Large intestine (tissue), 3 donors: ENCODE measurements around the gene TEX29. TPM values are rescaled to one million over a fixed set of nuclear protein-coding genes. Genes with fewer than 3 reads are reported as not detected.

Source experiments
- DNase-seq, 2 donors: peaks; one replicate each; pipeline versions ENCODE4 v3.0.0 to v3.0.0-alpha.2; 2013
- H3K27ac ChIP-seq: one replicate; pipeline ENCODE4 v1.5.1; 2013; ENCODE audit warnings: low read length
- H3K27me3 ChIP-seq: 2 replicates; pipeline ENCODE4 v1.6.1; 2013; ENCODE audit warnings: low read length; ENCODE audit not compliant: control insufficient read depth, insufficient read depth
- H3K36me3 ChIP-seq: 2 replicates; pipeline ENCODE4 v1.6.1; 2013; ENCODE audit warnings: low read length; ENCODE audit not compliant: control insufficient read depth, insufficient read depth
- H3K4me1 ChIP-seq: one replicate; pipeline ENCODE4 v1.6.1; 2013; ENCODE audit warnings: low read length; ENCODE audit not compliant: control insufficient read depth, insufficient read depth
- H3K4me3 ChIP-seq: one replicate; pipeline ENCODE4 v1.5.1; 2013; ENCODE audit warnings: low read length
- H3K9me3 ChIP-seq: one replicate; pipeline ENCODE4 v1.6.1; 2013; ENCODE audit warnings: mild to moderate bottlenecking, low read depth, low read length, moderate library complexity; ENCODE audit not compliant: control insufficient read depth
- WGBS: methylation state at CpG from one replicate; pipeline ENCODE4 v1.1.5; 2013; ENCODE audit warnings: low lambda C conversion rate; ENCODE audit not compliant: insufficient coverage; 5-methylcytosine and 5-hydroxymethylcytosine counted together
- polyA plus RNA-seq: library from polyadenylated mRNA; unstranded; fragments of 120-200 nt; gene quantifications from one replicate; pipeline ENCODE4 v1.2.1, GENCODE V29; 2013

TEX29 gene
- polyA plus RNA-seq, 1 donor, result 0.22 TPM

DNA sequence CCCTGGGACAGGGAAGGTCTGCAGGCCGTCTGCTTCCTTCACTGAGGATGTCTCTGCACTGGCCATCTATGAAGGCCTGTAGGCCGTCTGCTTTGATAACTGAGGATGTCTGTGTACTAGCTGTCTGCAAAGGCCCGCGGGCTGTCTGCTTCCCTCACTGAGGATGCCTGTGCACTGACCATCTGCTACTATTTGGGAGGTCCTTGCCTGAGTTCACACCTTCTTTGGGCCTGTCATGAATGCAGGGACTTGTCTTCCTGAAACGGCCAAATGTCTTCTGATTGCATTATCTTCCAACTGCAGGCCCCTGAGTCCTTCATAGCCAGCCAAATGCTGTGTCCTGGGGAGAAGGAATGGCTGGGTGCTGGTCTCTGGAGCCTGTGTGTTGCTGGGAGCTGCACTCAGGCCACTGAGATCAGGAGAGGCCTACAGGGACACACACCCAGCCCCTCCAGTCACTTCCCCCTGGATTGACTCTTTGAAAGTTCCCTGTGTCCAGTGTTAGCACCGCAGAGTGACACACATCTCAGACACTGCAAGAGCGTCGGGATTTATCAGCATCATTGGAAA, 72.9 kb downstream of the TEX29 start:
- Histone ChIP-seq H3K9me3 (no peaks in the 10 kb centered on the region), H3K27ac (no peak overlapping the region), H3K27me3 (no peaks in the 10 kb centered on the region), H3K4me1 (no peaks in the 10 kb centered on the region), H3K4me3 (no peak overlapping the region), H3K36me3 (no peaks in the 10 kb centered on the region)
- DNase-seq, result no peak
- WGBS, result no CpG with 5 or more reads among the region's 8 CpGs

Other genes starting within 250 kb of the TEX29 start
- 75.2 TPM for gene ARHGEF7, start 205.3 kb upstream of the TEX29 start, polyA plus RNA-seq